Adrenal gland (tissue), 5 donors: ENCODE measurements around the gene PDE3A.

Experiments
- POLR2A ChIP-seq, 2 donors: fragments of 450-650 bp; IDR thresholded peaks; one replicate each; pipeline ENCODE4 v1.6.1; 2017; ENCODE audit warnings: antibody characterized with exemption in 2 of 2, mild to moderate bottlenecking in 2 of 2, moderate library complexity in 1 of 2
- TF ChIP-seq, protein P1 (sequence below), 6 experiments: fragments of 450-650 bp in 4 of 6; fragments of 200-600 bp in 2 of 6; sonication (generic) in 1 of 6; IDR thresholded peaks; 1 replicate in 5 of 6; 2 replicates in 1 of 6; pipeline versions ENCODE4 v1.5.1 to v1.8.0; 2016 to 2021; ENCODE audit warnings: antibody characterized with exemption in 6 of 6, mild to moderate bottlenecking in 2 of 6, moderate library complexity in 1 of 6
- donor health status: DM: no; HTN: no; CAD: no.

GRCh38 chr12:20450591-20451180 is 82.3 kb downstream of the PDE3A start:
- TF ChIP-seq, protein P1, sequence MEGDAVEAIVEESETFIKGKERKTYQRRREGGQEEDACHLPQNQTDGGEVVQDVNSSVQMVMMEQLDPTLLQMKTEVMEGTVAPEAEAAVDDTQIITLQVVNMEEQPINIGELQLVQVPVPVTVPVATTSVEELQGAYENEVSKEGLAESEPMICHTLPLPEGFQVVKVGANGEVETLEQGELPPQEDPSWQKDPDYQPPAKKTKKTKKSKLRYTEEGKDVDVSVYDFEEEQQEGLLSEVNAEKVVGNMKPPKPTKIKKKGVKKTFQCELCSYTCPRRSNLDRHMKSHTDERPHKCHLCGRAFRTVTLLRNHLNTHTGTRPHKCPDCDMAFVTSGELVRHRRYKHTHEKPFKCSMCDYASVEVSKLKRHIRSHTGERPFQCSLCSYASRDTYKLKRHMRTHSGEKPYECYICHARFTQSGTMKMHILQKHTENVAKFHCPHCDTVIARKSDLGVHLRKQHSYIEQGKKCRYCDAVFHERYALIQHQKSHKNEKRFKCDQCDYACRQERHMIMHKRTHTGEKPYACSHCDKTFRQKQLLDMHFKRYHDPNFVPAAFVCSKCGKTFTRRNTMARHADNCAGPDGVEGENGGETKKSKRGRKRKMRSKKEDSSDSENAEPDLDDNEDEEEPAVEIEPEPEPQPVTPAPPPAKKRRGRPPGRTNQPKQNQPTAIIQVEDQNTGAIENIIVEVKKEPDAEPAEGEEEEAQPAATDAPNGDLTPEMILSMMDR (IDR thresholded peaks at IDR 0.05) = no peak
- no peak for TF ChIP-seq POLR2A (IDR thresholded peaks at IDR 0.05)
